Activated naive CD8-positive, alpha-beta T cell (primary cell): ENCODE results near the gene SFR1.
"Not testable (repeated sequence)": the region's sequence is repeated elsewhere in the genome, so short reads cannot be mapped to it uniquely, and the experiment has no call there.

Experiments
- H3K27ac Mint-ChIP-seq: one replicate; pipeline ENCODE4 v1.8.0; 2021; ENCODE audit warnings: mixed read lengths
- H3K27me3 Mint-ChIP-seq: one replicate; pipeline ENCODE4 v1.8.0; 2021; ENCODE audit warnings: mixed read lengths
- H3K36me3 Mint-ChIP-seq: one replicate; pipeline ENCODE4 v1.8.0; 2021; ENCODE audit warnings: mixed read lengths
- H3K4me1 Mint-ChIP-seq: one replicate; pipeline ENCODE4 v1.8.0; 2021; ENCODE audit warnings: low read depth, mixed read lengths
- H3K4me3 Mint-ChIP-seq: one replicate; pipeline ENCODE4 v1.8.0; 2021; ENCODE audit warnings: mild to moderate bottlenecking, mixed read lengths
- H3K9me3 Mint-ChIP-seq: one replicate; pipeline ENCODE4 v1.8.0; 2021; ENCODE audit warnings: low read depth, mixed read lengths

Gene SFR1

GRCh38 chr10:104174136-104174535, 52.2 kb downstream of the SFR1 start:
- not testable (repeated sequence) for H3K36me3 Mint-ChIP-seq, H3K4me3 Mint-ChIP-seq, H3K9me3 Mint-ChIP-seq, H3K27ac Mint-ChIP-seq, H3K27me3 Mint-ChIP-seq
- H3K4me1 Mint-ChIP-seq = peaks cover 20% of the 10 kb centered on the region
